Stomach (tissue), 4 donors: Measurements from ENCODE around the gene ZCCHC7.

Source experiments
- CTCF ChIP-seq, 7 experiments: fragments of 450-650 bp in 4 of 7; fragments of 200-600 bp in 3 of 7; sonication (generic) in 3 of 7; IDR thresholded peaks; one replicate each; pipeline ENCODE4 v1.5.1; 2016 to 2019; ENCODE audit warnings: antibody characterized with exemption in 7 of 7, control low read depth in 2 of 7, mild to moderate bottlenecking in 1 of 7
- POLR2A ChIP-seq, 4 donors: fragments of 450-650 bp; IDR thresholded peaks; one replicate each; pipeline ENCODE4 v1.6.1; 2016; ENCODE audit warnings: antibody characterized with exemption in 4 of 4, control low read depth in 2 of 4, mild to moderate bottlenecking in 1 of 4, moderate library complexity in 1 of 4

DNA sequence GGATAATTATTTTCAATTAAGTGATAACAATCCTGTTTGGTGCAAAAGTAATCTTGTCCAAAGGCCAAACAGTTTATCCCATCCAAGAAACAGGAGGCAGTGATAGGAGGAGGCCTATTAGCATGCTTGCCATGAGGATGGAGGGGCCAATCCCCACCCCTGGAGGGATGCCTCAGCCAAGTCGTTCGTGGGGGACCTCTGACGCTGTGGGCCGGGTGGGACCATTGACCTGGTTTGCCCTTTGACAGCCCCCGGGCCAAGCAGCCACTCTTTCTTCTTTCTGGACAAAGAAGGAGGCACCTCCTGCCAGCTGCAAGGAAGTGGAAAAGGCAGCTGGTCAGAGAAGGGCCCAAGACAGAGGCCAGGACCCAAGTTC lies 262.6 kb downstream of the ZCCHC7 start:
- TF ChIP-seq CTCF (IDR thresholded peaks at IDR 0.05) (no peak), POLR2A (IDR thresholded peaks at IDR 0.05) (no peak)
